Fibroblast of lung (primary cell): ENCODE measurements around the gene BCL2L14. TPM values are rescaled to one million over a fixed set of nuclear protein-coding genes. Genes with fewer than 3 reads are reported as not detected.

Experiments used
- DNase-seq, 2 donors: peaks; one replicate each; pipeline versions ENCODE4 v3.0.0 to v3.0.0-alpha.2; 2010; ENCODE audit warnings: low read depth in 2 of 2
- H2AFZ ChIP-seq: 2 replicates; pipeline ENCODE4 v1.5.1; 2012; ENCODE audit warnings: low read length, control low read depth, inconsistent platforms
- H3K27ac ChIP-seq: 2 replicates; pipeline ENCODE4 v1.5.1; 2011; ENCODE audit warnings: low read length, control low read depth; ENCODE audit not compliant: insufficient read depth
- H3K27me3 ChIP-seq: 2 replicates; pipeline ENCODE4 v1.5.1; 2011; ENCODE audit warnings: mild to moderate bottlenecking, low read length; ENCODE audit not compliant: control insufficient read depth, insufficient read depth
- H3K36me3 ChIP-seq: 2 replicates; pipeline ENCODE4 v1.5.1; 2011; ENCODE audit warnings: low read length; ENCODE audit not compliant: control insufficient read depth, insufficient read depth
- H3K4me1 ChIP-seq: 2 replicates; pipeline ENCODE4 v1.5.1; 2011; ENCODE audit warnings: low read length; ENCODE audit not compliant: control insufficient read depth, insufficient read depth; ENCODE audit errors: extremely low read depth
- H3K4me2 ChIP-seq: 2 replicates; pipeline ENCODE4 v1.5.1; 2011; ENCODE audit warnings: low read length, control low read depth; ENCODE audit not compliant: insufficient read depth; ENCODE audit errors: extremely low read depth
- H3K4me3 ChIP-seq, 4 experiments: fragments of 200-600 bp in 1 of 4; sonication (generic) in 1 of 4; replicated peaks in 1 of 4; 2 replicates each; pipeline ENCODE4 v1.5.1; 2011 to 2016; ENCODE audit warnings: low read length in 4 of 4, low read depth in 3 of 4, mild to moderate bottlenecking in 3 of 4, control low read depth in 2 of 4, inconsistent platforms in 1 of 4, mixed read lengths in 1 of 4; ENCODE audit not compliant: insufficient read depth in 1 of 4; ENCODE audit errors: control extremely low read depth in 1 of 4
- H3K79me2 ChIP-seq: 2 replicates; pipeline ENCODE4 v1.5.1; 2012; ENCODE audit warnings: mild to moderate bottlenecking, low read length, inconsistent platforms; ENCODE audit not compliant: control insufficient read depth, insufficient read depth
- H3K9ac ChIP-seq: 2 replicates; pipeline ENCODE4 v1.5.1; 2011; ENCODE audit warnings: mild to moderate bottlenecking, low read length, control low read depth; ENCODE audit not compliant: insufficient read depth
- H3K9me3 ChIP-seq: 2 replicates; pipeline ENCODE4 v1.5.1; 2012; ENCODE audit warnings: low read depth, low read length; ENCODE audit not compliant: control insufficient read depth, insufficient read depth
- H4K20me1 ChIP-seq: 2 replicates; pipeline ENCODE4 v1.5.1; 2011; ENCODE audit warnings: low read length; ENCODE audit not compliant: control insufficient read depth, insufficient read depth; ENCODE audit errors: extremely low read depth
- EZH2 ChIP-seq: IDR thresholded peaks from 2 replicates; pipeline ENCODE4 v1.5.1; 2012; ENCODE audit warnings: low read length, control low read depth, mild to moderate bottlenecking; ENCODE audit errors: missing control alignments
- polyA minus RNA-seq: library from RNA; depleted of rRNA, polyadenylated mRNA; stranded (reverse); fragments of >200 nt; gene quantifications from 2 replicates; pipeline ENCODE4 v1.2.3, GENCODE V29; 2011; ENCODE audit warnings: low replicate concordance
- polyA plus RNA-seq, 2 donors: library from polyadenylated mRNA; depleted of rRNA in 1 of 2; stranded (reverse) in 1 of 2; unstranded in 1 of 2; fragments of >200 nt; gene quantifications; 2 replicates each; pipeline ENCODE4 v1.2.1, GENCODE V29; 2011 to 2012; ENCODE audit warnings: missing spikeins in 1 of 2
- total RNA-seq: library from RNA; depleted of rRNA; stranded (reverse); fragments of >200 nt; gene quantifications from 2 replicates; pipeline ENCODE4 v1.2.1, GENCODE V29; 2014
- TF ChIP-seq, protein P1 (sequence below), 2 donors: IDR thresholded peaks in 1 of 2; conservative IDR thresholded peaks in 1 of 2; 1 replicate in 1 of 2; 2 replicates in 1 of 2; pipeline ENCODE4 v1.5.1; 2011 to 2012; ENCODE audit warnings: low read length in 2 of 2, control low read depth in 1 of 2, inconsistent platforms in 1 of 2, low read depth in 1 of 2, mild to moderate bottlenecking in 1 of 2

Gene BCL2L14, protein sequence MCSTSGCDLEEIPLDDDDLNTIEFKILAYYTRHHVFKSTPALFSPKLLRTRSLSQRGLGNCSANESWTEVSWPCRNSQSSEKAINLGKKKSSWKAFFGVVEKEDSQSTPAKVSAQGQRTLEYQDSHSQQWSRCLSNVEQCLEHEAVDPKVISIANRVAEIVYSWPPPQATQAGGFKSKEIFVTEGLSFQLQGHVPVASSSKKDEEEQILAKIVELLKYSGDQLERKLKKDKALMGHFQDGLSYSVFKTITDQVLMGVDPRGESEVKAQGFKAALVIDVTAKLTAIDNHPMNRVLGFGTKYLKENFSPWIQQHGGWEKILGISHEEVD
- not detected in 2 replicates for total RNA-seq
- polyA plus RNA-seq = not detected in 2 replicates
- not detected in 2 replicates for polyA plus RNA-seq (2012)
- polyA minus RNA-seq = not detected in 2 replicates

DNA sequence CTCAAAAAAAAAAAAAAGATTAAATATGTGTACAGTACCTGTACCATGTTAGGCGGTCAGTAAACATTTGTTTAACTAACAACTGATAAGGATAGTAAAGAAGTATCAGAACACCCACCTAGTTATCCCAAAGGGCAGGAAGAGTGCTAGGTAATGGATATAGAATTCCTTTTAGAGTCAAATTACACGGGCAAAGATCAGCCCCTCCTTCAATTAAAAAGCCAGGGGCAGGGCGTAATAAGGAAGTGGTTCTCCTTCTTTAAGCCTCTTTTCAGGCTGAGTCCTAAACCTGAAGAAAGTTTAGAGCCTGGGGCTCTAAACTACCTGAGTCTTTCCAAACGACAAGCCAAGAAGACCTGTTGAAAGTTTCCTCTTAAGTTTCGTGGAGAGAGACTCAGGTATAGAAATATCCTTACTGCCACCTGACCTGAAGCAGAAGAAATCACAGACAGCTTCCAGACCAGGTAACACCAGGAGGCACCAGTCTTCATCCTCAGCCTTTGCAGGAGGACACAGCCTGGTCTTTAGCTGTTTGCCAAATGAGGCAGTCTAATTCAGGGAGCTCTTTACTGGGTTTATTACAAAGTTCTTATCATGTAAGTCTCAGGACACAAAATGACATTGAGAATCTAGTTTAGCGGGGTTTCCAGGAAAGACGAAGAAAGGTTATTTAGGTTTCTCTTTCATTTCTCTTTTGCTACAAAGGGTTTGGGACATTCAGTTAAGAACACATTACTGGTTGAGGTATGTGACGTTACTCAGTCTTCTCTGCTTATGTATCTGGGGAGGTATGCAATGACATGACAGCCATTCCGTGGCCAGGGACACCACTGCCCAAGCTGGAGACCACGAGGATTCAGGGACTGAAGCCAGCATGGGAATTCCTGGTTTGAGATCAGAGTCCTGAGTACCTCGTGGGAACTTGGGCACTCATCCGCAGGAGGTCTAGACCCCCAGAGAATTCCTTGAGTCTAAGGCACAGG is at the start of gene BCL2L14:
Gene BCL2L14, plus strand, starts transcription at position 266 of the 983 bp plus-strand sequence. CDS start 8,367 bp downstream, outside the sequence.
- H3K27me3 ChIP-seq = no peaks in the 10 kb centered on the region
- no peak within 1 kb of the TSS for H3K27ac ChIP-seq
- H2AFZ ChIP-seq = no peak within 1 kb of the TSS
- no peak within 1 kb of the TSS for H3K9ac ChIP-seq
- H3K4me3 ChIP-seq = no peak within 1 kb of the TSS
- TF ChIP-seq EZH2 = no peak
- TF ChIP-seq, protein P1, sequence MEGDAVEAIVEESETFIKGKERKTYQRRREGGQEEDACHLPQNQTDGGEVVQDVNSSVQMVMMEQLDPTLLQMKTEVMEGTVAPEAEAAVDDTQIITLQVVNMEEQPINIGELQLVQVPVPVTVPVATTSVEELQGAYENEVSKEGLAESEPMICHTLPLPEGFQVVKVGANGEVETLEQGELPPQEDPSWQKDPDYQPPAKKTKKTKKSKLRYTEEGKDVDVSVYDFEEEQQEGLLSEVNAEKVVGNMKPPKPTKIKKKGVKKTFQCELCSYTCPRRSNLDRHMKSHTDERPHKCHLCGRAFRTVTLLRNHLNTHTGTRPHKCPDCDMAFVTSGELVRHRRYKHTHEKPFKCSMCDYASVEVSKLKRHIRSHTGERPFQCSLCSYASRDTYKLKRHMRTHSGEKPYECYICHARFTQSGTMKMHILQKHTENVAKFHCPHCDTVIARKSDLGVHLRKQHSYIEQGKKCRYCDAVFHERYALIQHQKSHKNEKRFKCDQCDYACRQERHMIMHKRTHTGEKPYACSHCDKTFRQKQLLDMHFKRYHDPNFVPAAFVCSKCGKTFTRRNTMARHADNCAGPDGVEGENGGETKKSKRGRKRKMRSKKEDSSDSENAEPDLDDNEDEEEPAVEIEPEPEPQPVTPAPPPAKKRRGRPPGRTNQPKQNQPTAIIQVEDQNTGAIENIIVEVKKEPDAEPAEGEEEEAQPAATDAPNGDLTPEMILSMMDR (conservative IDR thresholded peaks at IDR 0.05 in 1 of 2, IDR thresholded peaks at IDR 0.05 in 1 of 2; ENCODE audit: low read depth in 1 of 2, low read length in 2 of 2) = no peak
- H3K36me3 ChIP-seq = no peaks in the 10 kb centered on the region
- no peaks in the 10 kb centered on the region for H3K79me2 ChIP-seq
- H4K20me1 ChIP-seq = no peaks in the 10 kb centered on the region
- H3K4me1 ChIP-seq = no peaks in the 10 kb centered on the region
- no peak within 1 kb of the TSS for H3K4me2 ChIP-seq
- H3K9me3 ChIP-seq = no peaks in the 10 kb centered on the region
- DNase-seq = peak in 1 of 2 donors; percentile 12

- H3K27me3 ChIP-seq = peaks cover 6% of the 10 kb centered on the region
Observed at GRCh38 chr12:12022306-12022936, 48.3 kb upstream of the BCL2L14 start.

More at GRCh38 chr12:12022306-12022936, 48.3 kb upstream of the BCL2L14 start:
- no peak overlapping the region for H3K27ac ChIP-seq
- no peaks in the 10 kb centered on the region for H3K36me3 ChIP-seq
- H2AFZ ChIP-seq = no peak overlapping the region
- no peak overlapping the region for H3K9ac ChIP-seq
- DNase-seq = no peak
- H3K4me1 ChIP-seq = no peaks in the 10 kb centered on the region
- H3K9me3 ChIP-seq = no peaks in the 10 kb centered on the region
- H3K4me2 ChIP-seq = no peak overlapping the region
- H4K20me1 ChIP-seq = no peaks in the 10 kb centered on the region
- no peak overlapping the region for H3K4me3 ChIP-seq
- no peaks in the 10 kb centered on the region for H3K79me2 ChIP-seq
- TF ChIP-seq, protein P1 (conservative IDR thresholded peaks at IDR 0.05 in 1 of 2, IDR thresholded peaks at IDR 0.05 in 1 of 2; ENCODE audit: low read depth in 1 of 2, low read length in 2 of 2) = no peak
- TF ChIP-seq EZH2 = no peak
